Hepatocyte (in vitro differentiated cells): ENCODE data around the gene DEFB108B.
"Not testable (repeated sequence)": the region's sequence is repeated elsewhere in the genome, so short reads cannot be mapped to it uniquely, and the experiment has no call there.

Source experiments
- EZH2 ChIP-seq: fragments of 200-600 bp; sonication (generic); IDR thresholded peaks from 2 replicates; pipeline ENCODE4 v1.6.1; 2016; ENCODE audit warnings: antibody characterized with exemption, mild to moderate bottlenecking, borderline replicate concordance
- TF ChIP-seq, protein P1 (sequence below): fragments of 200-600 bp; sonication (generic); IDR thresholded peaks from 2 replicates; pipeline ENCODE4 v1.5.1; 2016; ENCODE audit warnings: antibody characterized with exemption, mild to moderate bottlenecking; ENCODE audit not compliant: poor library complexity

DNA sequence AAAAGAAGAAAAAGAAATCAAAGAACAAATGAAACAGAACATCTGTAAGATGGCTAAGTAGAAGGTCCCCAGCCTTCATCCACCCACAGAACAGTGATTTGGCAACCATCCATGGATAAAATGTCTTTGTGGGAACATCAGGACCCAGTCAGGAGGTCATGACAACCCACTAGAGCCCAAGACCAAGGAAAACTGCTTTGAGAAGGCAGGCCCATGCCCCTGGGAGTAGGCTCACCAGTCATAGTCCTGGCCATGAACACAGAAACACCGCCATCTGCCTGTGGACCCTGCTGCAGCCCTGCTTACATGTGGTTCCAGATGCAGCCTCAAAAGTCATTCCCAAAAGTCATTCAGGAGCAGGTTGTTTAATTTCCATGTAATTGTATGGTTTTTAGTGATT is 34.2 kb downstream of the DEFB108B start:
- TF ChIP-seq EZH2: not testable (repeated sequence)
- TF ChIP-seq, protein P1, sequence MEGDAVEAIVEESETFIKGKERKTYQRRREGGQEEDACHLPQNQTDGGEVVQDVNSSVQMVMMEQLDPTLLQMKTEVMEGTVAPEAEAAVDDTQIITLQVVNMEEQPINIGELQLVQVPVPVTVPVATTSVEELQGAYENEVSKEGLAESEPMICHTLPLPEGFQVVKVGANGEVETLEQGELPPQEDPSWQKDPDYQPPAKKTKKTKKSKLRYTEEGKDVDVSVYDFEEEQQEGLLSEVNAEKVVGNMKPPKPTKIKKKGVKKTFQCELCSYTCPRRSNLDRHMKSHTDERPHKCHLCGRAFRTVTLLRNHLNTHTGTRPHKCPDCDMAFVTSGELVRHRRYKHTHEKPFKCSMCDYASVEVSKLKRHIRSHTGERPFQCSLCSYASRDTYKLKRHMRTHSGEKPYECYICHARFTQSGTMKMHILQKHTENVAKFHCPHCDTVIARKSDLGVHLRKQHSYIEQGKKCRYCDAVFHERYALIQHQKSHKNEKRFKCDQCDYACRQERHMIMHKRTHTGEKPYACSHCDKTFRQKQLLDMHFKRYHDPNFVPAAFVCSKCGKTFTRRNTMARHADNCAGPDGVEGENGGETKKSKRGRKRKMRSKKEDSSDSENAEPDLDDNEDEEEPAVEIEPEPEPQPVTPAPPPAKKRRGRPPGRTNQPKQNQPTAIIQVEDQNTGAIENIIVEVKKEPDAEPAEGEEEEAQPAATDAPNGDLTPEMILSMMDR: not testable (repeated sequence)
